ENCODE results near the gene TSPAN15. TPM values are rescaled to one million over a fixed set of nuclear protein-coding genes. Genes with fewer than 3 reads are reported as not detected.
A peak's percentile ranks its signal among the peaks of the same experiment; 100 is the strongest.

Gene TSPAN15
- total RNA-seq, 2 donors from 2014 or later = 20.3 to 28.7 TPM

GRCh38 chr10:69503001-69503895 lies 52.0 kb downstream of the TSPAN15 start:
- ATAC-seq (no peak), DNase-seq (no peak)
- H3K36me3 Mint-ChIP-seq (ENCODE audit: low read depth) = peaks cover 3% of the 10 kb centered on the region
- H3K4me1 Mint-ChIP-seq = peaks cover 42% of the 10 kb centered on the region
- peak overlapping the region; percentile 57 for H3K27ac Mint-ChIP-seq
- no peak overlapping the region for H3K4me3 Mint-ChIP-seq
- no peaks in the 10 kb centered on the region for H3K9me3 ChIP-seq (ENCODE audit: control insufficient read depth, low read length, poor library complexity, severe bottlenecking)
- no peaks in the 10 kb centered on the region for H3K27me3 Mint-ChIP-seq

GRCh38 chr10:69503896-69504265 lies 52.6 kb downstream of the TSPAN15 start:
- Mint-ChIP-seq H3K27me3 (no peaks in the 10 kb centered on the region), H3K4me1 (peaks cover 37% of the 10 kb centered on the region), H3K4me3 (no peak overlapping the region), H3K27ac (no peak overlapping the region), H3K36me3 (ENCODE audit: low read depth) (peaks cover 3% of the 10 kb centered on the region)
- DNase-seq (no peak), ATAC-seq (no peak)
- H3K9me3 ChIP-seq (ENCODE audit: control insufficient read depth, low read length, poor library complexity, severe bottlenecking) = no peaks in the 10 kb centered on the region

GRCh38 chr10:69504576-69505250 lies 53.4 kb downstream of the TSPAN15 start:
- no peaks in the 10 kb centered on the region for H3K27me3 Mint-ChIP-seq
- peaks cover 31% of the 10 kb centered on the region for H3K4me1 Mint-ChIP-seq
- peak overlapping the region; percentile 96 for H3K27ac Mint-ChIP-seq
- no peak for DNase-seq
- H3K4me3 Mint-ChIP-seq = no peak overlapping the region
- ATAC-seq = no peak
- H3K9me3 ChIP-seq (ENCODE audit: control insufficient read depth, low read length, poor library complexity, severe bottlenecking) = no peaks in the 10 kb centered on the region
- H3K36me3 Mint-ChIP-seq (ENCODE audit: low read depth) = peaks cover under 1% of the 10 kb centered on the region

- H3K9me3 ChIP-seq (ENCODE audit: control insufficient read depth, low read length, poor library complexity, severe bottlenecking) = no peaks in the 10 kb centered on the region
- Mint-ChIP-seq H3K36me3 (ENCODE audit: low read depth) (no peaks in the 10 kb centered on the region), H3K27me3 (no peaks in the 10 kb centered on the region), H3K27ac (peak overlapping the region; percentile 96), H3K4me3 (no peak overlapping the region), H3K4me1 (peaks cover 23% of the 10 kb centered on the region)
- DNase-seq (no peak), ATAC-seq (no peak)
Observed at GRCh38 chr10:69505636-69506318, 54.5 kb downstream of the TSPAN15 start.

DNA sequence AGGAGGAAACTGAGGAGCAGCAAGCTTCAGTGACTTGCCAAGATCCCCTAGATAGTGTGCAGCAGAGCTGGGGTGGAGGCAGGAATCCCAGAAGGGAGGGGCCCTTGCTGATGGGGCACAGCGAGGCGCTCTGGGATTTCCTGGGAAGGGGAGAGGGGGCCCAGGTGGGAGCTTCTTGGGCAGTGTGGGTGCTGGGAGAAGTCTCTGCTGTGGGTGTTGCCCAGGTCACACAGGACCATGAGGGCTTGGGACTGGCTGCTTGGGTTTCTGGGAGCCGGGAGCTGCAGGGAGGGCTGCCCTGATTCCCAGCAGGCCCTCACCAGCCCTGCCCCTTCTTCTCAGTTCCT lies 55.2 kb downstream of the TSPAN15 start:
- Mint-ChIP-seq H3K4me1 (peaks cover 20% of the 10 kb centered on the region), H3K27ac (peak overlapping the region; percentile 96), H3K36me3 (ENCODE audit: low read depth) (no peaks in the 10 kb centered on the region), H3K27me3 (no peaks in the 10 kb centered on the region), H3K4me3 (no peak overlapping the region)
- no peak for ATAC-seq
- DNase-seq = no peak
- no peaks in the 10 kb centered on the region for H3K9me3 ChIP-seq (ENCODE audit: control insufficient read depth, low read length, poor library complexity, severe bottlenecking)

DNA sequence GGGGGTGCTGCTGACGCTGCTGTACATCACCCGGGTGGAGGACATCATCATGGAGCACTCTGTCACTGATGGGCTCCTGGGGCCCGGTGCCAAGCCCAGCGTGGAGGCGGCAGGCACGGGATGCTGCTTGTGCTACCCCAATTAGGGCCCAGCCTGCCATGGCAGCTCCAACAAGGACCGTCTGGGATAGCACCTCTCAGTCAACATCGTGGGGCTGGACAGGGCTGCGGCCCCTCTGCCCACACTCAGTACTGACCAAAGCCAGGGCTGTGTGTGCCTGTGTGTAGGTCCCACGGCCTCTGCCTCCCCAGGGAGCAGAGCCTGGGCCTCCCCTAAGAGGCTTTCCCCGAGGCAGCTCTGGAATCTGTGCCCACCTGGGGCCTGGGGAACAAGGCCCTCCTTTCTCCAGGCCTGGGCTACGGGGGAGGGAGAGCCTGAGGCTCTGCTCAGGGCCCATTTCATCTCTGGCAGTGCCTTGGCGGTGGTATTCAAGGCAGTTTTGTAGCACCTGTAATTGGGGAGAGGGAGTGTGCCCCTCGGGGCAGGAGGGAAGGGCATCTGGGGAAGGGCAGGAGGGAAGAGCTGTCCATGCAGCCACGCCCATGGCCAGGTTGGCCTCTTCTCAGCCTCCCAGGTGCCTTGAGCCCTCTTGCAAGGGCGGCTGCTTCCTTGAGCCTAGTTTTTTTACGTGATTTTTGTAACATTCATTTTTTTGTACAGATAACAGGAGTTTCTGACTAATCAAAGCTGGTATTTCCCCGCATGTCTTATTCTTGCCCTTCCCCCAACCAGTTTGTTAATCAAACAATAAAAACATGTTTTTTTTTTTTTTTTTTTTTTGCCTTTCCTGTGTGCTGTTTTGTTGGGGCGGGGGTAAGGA lies 55.8 kb downstream of the TSPAN15 start:
- Mint-ChIP-seq H3K27ac (peak overlapping the region; percentile 96), H3K27me3 (no peaks in the 10 kb centered on the region), H3K4me1 (peaks cover 20% of the 10 kb centered on the region), H3K36me3 (ENCODE audit: low read depth) (no peaks in the 10 kb centered on the region), H3K4me3 (peak overlapping the region; percentile 82)
- H3K9me3 ChIP-seq (ENCODE audit: control insufficient read depth, low read length, poor library complexity, severe bottlenecking) = no peaks in the 10 kb centered on the region
- DNase-seq (no peak), ATAC-seq (peak; percentile 53)

DNA sequence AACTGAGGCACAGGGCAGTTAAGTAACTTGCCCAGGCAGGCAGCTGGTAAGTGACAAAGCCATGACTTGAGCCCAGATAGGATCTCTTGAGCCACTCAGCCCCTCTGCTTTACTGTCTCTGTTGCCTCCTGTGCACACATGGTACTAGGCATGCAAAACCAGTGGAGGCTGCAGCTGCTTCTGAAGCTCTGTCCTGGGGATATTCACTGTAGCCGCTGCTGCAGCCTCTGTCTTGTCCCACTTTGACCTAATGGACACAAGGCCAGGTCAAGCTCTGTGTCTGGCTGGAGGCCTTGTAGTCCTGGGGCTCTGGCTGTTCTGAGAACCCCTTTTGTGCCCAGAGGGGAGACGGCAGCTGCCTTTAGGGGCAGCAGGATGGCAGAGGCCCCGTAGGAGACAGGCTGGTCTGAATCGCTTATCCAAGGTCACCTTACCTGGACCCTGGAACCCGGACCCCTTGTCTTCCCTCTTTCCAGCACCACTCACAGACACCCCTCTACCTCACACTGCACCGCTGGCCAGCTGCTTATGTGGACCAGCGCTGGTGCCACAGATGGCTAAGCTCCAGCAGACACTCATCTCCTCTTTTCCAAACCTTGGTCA lies 57.6 kb downstream of the TSPAN15 start:
- Mint-ChIP-seq H3K4me1 (peaks cover 13% of the 10 kb centered on the region), H3K36me3 (ENCODE audit: low read depth) (peaks cover 2% of the 10 kb centered on the region), H3K27ac (peak overlapping the region; percentile 96), H3K27me3 (no peaks in the 10 kb centered on the region), H3K4me3 (no peak overlapping the region)
- ATAC-seq (no peak), DNase-seq (no peak)
- H3K9me3 ChIP-seq (ENCODE audit: control insufficient read depth, low read length, poor library complexity, severe bottlenecking) = no peaks in the 10 kb centered on the region

DNA sequence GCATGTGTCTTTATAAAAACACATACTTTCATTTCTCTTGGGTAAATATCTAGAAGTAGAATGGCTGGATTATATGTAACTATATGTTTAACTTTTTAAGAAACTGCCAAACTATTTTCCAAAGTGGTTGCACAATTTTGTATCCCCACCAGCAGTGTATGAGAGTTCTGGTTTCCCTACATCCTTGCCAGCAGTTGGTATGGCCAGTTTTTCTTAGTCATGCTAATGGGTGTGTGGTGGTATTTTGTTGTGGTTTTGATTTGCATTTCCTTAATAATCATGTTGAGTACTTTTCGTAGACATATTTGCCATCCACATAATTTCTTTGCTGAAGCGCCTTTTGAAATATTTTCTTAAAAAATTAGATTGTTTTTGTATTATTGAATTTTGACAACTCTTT lies 61.6 kb downstream of the TSPAN15 start:
- H3K9me3 ChIP-seq (ENCODE audit: control insufficient read depth, low read length, poor library complexity, severe bottlenecking) = no peaks in the 10 kb centered on the region
- Mint-ChIP-seq H3K27me3 (peaks cover 9% of the 10 kb centered on the region), H3K36me3 (ENCODE audit: low read depth) (peaks cover 7% of the 10 kb centered on the region), H3K27ac (no peak overlapping the region), H3K4me1 (peaks cover 5% of the 10 kb centered on the region), H3K4me3 (no peak overlapping the region)
- ATAC-seq (no peak), DNase-seq (no peak)

DNA sequence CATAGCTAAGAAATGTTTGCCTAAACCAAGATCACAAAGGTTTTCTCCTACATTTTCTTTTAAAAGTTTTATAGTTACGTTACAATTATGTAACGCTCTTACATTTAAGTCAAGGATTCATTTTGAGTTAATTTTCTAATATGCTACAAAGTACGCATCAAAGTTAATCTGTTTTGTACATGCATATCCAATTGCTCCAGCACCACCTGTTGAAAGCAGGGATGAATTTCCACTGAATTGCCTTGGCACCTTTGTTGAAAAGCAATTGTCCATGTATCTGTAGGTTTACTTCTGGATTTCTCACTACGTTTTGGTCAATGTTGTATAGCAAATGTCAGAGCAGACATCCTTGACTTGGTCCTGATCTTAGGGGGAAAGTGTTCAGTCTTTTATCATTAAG lies 62.4 kb downstream of the TSPAN15 start:
- Mint-ChIP-seq H3K4me3 (no peak overlapping the region), H3K27ac (no peak overlapping the region), H3K36me3 (ENCODE audit: low read depth) (peaks cover 9% of the 10 kb centered on the region), H3K4me1 (peaks cover 6% of the 10 kb centered on the region), H3K27me3 (peaks cover 12% of the 10 kb centered on the region)
- ATAC-seq = no peak
- no peaks in the 10 kb centered on the region for H3K9me3 ChIP-seq (ENCODE audit: control insufficient read depth, low read length, poor library complexity, severe bottlenecking)
- no peak for DNase-seq

DNA sequence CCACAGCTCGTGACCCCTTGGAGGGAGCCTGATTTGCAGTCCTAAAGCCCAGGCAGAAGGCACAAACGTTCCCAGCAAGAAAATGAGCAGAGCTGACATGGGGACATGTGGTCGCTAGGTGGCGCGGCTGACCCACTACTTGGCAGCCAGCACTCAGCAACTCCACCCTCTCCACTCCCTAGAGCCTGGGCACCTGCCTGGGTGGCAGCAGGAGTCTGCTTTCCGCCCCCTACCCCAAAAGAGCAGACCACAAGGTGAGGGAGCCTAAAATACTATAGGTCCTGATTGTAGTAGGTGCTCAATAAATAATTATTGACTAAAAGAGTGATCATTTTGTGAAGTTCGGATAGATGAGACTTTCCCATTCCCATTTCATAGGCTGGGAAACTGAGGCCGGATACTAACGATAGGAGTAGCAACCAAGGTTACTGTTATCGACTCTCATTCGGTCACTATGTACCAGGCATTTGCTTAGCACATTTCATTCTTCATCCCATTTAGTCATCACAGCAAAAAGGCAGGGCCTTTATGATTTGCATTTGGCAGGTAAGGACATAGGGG lies 64.5 kb downstream of the TSPAN15 start:
- H3K4me3 Mint-ChIP-seq = no peak overlapping the region
- H3K27ac Mint-ChIP-seq = peak overlapping the region; percentile 19
- H3K27me3 Mint-ChIP-seq = peaks cover 17% of the 10 kb centered on the region
- H3K36me3 Mint-ChIP-seq (ENCODE audit: low read depth) = peaks cover 9% of the 10 kb centered on the region
- DNase-seq (peak; percentile 59 to 69 (median 63)), ATAC-seq (peak; percentile 92)
- H3K9me3 ChIP-seq (ENCODE audit: control insufficient read depth, low read length, poor library complexity, severe bottlenecking) = no peaks in the 10 kb centered on the region
- H3K4me1 Mint-ChIP-seq = peaks cover 6% of the 10 kb centered on the region

- Mint-ChIP-seq H3K4me1 (peaks cover 6% of the 10 kb centered on the region), H3K27me3 (peaks cover 17% of the 10 kb centered on the region), H3K4me3 (no peak overlapping the region), H3K27ac (no peak overlapping the region), H3K36me3 (ENCODE audit: low read depth) (peaks cover 9% of the 10 kb centered on the region)
- H3K9me3 ChIP-seq (ENCODE audit: control insufficient read depth, low read length, poor library complexity, severe bottlenecking) = no peaks in the 10 kb centered on the region
- DNase-seq (no peak), ATAC-seq (no peak)
Observed at GRCh38 chr10:69516316-69516715, 65.1 kb downstream of the TSPAN15 start.

DNA sequence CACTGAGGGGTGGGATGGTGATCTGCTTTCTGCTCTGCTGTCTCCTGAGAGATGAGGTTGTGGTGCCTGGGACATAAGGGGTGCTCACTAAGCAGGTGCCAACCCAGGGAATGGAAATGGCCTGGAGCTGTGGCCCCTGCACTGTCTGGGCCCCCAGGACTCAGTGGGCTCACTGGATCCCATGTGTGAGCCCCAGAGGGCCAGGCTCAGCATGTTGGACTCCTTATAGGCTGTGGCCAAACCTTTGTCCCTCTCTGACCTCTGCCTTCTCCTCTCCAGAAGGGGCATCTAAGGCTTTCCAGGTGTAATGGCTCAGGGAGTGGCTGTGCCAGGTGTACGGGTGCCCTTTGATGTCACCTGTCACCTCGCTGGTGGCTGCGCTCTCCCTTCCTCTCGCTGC lies 65.5 kb downstream of the TSPAN15 start:
- DNase-seq (no peak), ATAC-seq (no peak)
- Mint-ChIP-seq H3K27me3 (peaks cover 17% of the 10 kb centered on the region), H3K4me1 (peaks cover 6% of the 10 kb centered on the region), H3K27ac (no peak overlapping the region), H3K4me3 (no peak overlapping the region), H3K36me3 (ENCODE audit: low read depth) (peaks cover 9% of the 10 kb centered on the region)
- H3K9me3 ChIP-seq (ENCODE audit: control insufficient read depth, low read length, poor library complexity, severe bottlenecking) = no peaks in the 10 kb centered on the region

All from T-helper 17 cell (primary cell).